NCI-H524 treated with DMSO at 0.1 percent for 48 hours (cell line): ENCODE measurements around the gene SORCS1.

Experiments
- DNase-seq: peaks from one replicate; lab custom pipeline; 2025; lab: John Stamatoyannopoulos, UW

Gene SORCS1

GRCh38 chr10:106655636-106656035, 508.9 kb downstream of the SORCS1 start:
- DNase-seq = no peak

DNA sequence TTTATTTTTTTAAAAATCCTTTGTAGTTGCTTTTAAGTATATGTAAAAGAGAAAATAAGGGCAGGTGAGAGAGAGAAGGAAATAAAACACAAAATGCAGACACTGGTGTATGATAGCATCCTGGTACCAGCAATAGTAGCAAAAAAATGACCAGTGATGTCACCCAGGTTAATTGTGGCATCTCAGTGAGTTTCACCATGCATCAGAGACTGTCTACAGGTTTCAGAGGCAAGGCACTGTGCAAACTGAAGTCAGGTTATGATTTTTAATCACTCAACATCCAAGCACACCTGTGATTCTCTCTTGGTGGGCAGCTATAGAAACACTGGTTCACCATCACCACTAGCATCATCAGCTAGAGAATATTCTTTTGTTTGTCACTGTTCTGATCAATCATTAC, 509.3 kb downstream of the SORCS1 start:
- no peak for DNase-seq

DNA sequence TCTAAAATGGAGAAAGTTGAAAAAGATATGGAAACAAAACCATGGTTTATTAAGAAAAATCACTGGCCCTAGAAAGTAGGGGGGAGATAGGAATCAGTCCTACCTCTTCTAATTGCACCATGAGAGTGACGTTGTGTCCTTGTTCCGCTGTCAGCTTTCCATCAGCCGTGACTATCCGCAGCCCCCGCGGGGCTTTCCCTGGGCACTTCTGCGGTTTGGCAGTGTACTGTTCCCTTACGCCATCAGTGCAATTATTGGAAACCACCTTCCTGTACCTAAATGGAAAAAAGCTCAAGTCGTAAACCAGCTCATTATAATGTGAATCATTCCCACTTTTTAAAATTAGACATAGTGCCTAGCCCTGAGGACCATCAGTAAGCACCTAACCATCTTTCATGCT, 512.2 kb downstream of the SORCS1 start:
- no peak for DNase-seq

GRCh38 chr10:106648534-106649481, 515.7 kb downstream of the SORCS1 start:
- DNase-seq = no peak

- DNase-seq = no peak
Measured at GRCh38 chr10:106643473-106643872, 521.0 kb downstream of the SORCS1 start.

DNA sequence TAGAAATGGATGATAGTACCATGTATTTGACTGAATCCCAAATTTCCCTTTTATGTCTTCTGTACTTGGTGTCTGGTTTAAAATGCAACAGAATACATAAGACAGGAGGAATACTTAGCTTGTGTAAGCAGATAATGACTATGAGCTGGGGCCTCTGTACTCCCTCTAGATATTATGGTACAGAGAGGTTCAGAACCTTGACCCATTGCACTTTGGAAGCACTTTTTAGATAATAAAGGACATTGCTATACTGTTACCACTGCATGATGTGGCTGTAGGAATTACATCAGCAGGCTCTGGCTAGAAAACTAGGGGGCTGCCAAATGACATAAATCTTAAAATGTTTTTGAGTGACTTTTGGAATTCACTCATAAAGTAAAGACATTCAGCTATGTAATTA, 526.6 kb downstream of the SORCS1 start:
- no peak for DNase-seq

DNA sequence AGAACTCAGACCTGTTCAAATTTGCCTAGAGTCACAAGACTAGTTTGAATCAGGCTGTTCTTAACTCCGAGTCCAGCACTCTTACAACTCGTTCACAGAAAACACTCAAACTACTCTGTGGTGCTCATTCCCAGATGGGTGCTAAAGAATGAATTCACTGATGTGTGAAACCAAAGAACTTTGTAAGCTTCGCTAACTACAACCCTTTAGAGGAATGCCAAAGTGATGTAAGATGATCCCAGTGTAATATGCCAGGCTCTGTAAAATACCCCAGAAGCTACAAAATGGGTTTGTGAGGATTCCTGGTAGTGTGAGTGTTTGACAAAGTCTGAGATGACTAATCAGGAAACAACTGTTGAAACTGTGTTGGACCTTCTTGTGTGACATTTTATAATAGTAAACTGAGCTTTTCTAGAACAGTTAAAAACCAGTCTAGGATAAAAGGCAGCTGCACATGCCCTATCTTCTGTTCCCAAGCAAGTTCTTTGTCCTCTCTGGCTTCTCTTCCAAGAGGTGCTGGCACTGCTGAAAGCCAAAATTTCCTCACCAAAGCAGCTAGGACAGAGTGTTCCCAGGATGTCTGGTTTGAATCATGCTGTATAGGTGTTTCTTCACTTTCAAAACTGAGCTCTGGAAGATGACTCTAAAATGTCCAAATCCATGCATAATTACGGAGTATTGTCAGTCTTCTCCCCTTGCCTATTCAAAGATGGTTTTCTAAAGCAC, 527.6 kb downstream of the SORCS1 start:
- no peak for DNase-seq

- DNase-seq = no peak
Measured at GRCh38 chr10:106635947-106636346, 528.6 kb downstream of the SORCS1 start.

DNA sequence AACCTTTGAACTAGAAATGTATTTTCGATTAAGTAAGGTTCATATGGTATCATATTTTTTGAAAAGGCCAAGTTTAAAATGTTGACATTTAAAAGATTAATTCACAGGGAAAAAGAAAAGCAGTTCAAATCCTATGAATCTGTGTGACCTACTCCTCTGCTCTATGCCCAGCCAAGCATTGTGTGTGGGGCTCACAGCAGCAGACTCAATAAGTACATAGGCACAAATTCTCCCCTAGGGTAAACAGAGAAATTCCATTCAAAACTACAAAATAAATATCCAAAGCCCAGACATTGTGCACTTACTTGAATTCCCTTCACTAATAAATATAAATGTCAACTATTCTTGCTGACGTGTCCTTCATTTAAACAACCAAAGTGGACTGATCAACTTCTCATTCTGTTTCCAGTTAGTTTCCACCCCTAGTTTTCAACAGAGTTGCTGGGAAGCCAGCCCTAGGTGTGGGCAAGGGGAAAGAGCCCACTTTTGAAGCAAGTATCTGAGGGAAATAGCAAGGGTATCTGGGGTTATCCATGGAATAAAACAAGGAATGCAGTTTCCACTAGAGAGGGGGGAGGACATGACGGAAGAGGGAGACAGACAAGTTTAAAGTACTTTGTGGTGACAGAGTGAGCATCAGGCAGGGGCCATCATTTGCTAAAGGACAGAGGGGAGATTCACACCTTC, 533.3 kb downstream of the SORCS1 start:
- DNase-seq = no peak

GRCh38 chr10:106626371-106626770, 538.1 kb downstream of the SORCS1 start:
- DNase-seq = no peak

DNA sequence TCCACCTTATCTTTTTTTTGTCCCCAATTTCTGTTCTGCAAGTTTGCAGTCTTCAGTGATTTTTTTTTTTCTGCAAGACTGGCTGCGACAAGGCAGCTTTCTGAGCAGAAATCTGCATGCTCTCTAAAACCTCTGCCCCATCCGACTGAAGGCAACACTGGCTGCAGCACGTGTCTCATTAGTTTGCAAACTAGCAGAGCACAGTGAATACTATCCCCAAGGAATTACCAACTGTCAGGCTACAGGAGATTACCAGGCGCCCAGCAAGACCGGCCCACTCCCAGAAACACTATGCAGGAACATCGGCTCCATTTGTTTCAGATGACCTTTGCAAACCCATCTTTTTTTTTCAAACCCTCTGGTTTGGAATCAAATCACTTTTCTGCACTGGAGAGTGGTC, 538.8 kb downstream of the SORCS1 start:
- DNase-seq = no peak

DNA sequence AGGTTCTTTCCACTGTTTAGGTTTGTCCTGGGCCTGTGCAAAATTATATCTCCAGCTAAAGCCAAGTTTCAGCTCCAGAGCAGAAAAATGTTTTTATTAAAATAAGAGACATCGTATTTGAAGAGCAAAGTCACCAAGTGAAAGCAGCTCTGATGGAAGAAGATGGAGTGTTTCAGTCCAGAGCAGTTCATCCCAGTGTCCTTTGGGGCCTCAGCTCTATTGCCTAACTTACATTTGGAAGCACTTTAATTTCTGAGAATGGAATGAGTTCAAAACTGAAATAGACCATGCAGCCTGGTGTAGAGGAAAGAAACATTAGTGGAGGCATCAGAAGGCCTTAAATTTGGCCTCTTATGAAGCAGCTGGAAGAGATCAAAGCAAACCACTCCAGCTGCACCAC, 545.2 kb downstream of the SORCS1 start:
- DNase-seq = no peak

DNA sequence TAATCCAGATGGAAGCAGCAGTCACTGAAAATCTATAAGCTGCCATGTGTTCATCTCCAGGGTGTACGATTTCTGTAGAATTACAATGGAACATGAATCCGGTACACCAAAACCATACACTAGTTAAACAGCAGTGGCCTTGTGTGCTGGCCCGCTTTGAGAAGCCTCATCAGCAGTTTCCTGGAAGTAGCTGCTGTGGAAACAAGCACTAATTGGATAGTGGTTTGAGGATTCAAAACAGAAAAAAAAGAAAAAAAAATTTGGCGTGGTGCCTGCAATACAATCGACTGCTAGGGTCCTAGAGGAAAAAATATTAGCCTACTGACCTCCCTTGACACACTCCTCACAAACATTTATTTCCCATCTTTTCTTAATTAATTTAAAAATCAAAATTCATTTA, 545.9 kb downstream of the SORCS1 start:
- no peak for DNase-seq

GRCh38 chr10:106615081-106615480, 549.4 kb downstream of the SORCS1 start:
- no peak for DNase-seq

GRCh38 chr10:106614293-106614692, 550.2 kb downstream of the SORCS1 start:
- no peak for DNase-seq

DNA sequence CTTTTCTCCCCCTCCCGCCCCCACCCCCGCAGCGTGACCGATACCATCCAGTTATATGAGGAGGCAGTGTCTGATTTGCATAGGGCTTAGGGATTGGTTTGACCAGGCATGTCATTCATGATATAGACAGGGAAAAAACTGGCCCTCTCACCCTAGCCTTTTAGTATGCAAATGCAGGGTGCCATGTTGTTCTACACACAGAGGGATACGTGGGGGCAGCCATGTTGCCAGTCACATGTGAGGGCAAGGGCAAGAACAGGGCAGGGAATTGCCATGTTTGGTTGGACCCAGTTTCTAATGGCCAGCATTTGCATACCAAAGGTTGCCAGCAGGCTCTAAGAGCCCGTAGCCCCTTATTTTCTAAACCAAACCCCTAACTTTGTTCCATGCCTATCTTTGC, 552.1 kb downstream of the SORCS1 start:
- no peak for DNase-seq

DNA sequence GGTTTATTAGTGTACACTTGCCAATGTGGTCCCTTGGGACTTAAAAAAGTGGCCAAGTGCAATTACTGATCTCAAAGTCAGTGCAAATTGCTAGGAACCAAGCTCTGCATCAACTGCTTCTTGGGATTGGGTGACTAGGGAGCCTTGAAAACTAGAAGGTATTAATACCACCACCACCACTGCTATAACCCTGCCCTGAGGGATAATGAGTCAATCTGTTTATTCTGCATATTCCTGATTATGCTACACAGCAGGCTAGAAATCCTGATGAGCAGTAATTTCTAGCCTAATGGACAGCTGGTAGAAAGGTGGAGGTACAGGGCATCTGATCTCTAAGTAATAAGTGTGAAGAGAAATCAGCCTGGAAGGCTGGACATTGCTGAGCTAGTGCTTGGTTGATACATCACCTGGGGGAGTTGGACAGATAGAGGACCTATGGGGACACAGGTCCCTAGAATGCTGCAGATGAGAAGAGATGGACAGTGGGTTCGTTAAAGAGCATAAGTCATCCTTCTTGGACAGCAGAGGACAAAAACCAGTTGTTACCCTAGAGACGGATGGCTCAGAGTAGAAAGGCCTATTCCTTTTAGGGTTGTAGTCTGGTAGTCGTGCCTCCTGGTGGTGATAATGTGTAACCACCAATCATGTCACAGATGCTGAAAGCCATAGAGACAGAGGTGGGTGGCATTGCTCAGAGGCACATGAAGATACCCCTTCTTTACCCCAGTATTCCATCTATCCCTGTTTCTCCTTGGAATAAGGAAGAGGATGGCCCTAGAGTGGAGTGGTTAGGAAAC, 554.8 kb downstream of the SORCS1 start:
- DNase-seq = no peak

DNA sequence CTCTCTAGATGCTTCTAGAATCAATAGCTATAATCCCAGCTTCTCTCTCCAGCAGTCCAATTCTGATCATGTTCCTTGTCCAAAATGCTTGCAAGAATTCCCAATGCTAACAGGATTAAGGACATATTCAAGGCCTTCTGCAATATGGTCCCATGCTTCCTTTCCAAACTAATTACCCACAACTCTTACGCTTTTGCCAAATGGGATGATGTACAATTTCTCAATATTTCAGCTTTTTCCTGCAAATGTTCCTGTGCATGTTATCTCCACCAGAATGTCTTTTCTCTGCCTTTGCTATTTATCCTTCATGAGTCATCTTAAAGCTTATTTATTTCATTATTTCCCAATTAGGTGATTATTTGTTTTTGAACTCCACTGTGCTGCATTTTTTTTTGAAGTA, 556.4 kb downstream of the SORCS1 start:
- DNase-seq = no peak

DNA sequence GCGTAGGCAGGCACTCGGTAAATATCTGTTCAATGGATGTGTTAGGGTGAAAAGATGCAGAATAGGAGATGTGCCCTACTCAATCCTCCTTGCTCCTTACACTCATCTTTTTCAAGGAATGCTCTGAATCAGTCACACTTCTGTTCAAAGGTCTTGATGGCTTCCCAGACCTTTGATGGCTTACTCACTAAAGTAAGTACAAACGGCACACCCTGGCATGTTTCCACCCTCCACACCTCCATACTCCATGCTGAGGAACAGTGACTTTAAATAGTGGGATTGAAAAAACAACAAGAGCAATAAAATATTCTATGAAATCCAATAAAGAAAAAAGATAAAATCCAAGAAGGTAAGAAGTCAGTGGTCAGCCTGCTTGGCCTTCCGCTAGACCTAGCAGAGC, 569.2 kb downstream of the SORCS1 start:
- DNase-seq = no peak

GRCh38 chr10:106593876-106594275, 570.6 kb downstream of the SORCS1 start:
- no peak for DNase-seq

- no peak for DNase-seq
Measured at GRCh38 chr10:106592396-106592795, 572.1 kb downstream of the SORCS1 start.

DNA sequence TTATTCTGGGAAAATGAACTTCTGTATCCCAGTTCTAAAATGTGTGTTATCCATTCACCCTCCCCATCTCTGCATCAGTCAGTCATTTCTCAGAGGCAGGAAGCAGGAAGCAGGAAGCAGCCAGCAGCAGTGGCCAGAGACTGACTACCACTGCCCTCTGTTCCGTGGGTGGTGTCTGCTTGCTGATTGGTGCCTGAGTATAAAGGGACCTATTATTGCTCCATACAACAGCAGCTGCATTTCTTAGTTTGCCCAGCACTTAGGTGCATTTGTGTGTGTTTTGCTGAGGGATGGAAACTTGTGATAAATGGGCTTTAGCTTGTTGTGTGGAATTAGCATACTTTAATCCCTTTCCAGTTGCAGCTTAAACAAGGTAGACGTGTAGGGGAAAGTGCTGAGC, 582.2 kb downstream of the SORCS1 start:
- no peak for DNase-seq
